OCI-LY3 (cell line): ENCODE measurements around the gene ZNF804A.

Source experiments
- H2AFZ ChIP-seq: fragments of 200-600, 300-600 bp; shearing (Covaris generic); 2 replicates; pipeline ENCODE4 v1.6.0; 2014; ENCODE audit warnings: antibody characterized with exemption, low read depth, low read length
- H3K27ac ChIP-seq: fragments of 200-600, 300-600 bp; sonication (generic); 2 replicates; pipeline ENCODE4 v1.5.1; 2014; ENCODE audit warnings: mild to moderate bottlenecking, low read length, moderate library complexity, mixed read lengths
- H3K27me3 ChIP-seq: fragments of 200-600, 300-600 bp; sonication (generic); 2 replicates; pipeline ENCODE4 v1.6.1; 2014; ENCODE audit warnings: low read depth, low read length, mixed read lengths
- H3K36me3 ChIP-seq: fragments of 200-600, 300-600 bp; sonication (generic); replicated peaks from 2 replicates; pipeline ENCODE3; 2014; ENCODE audit warnings: low read depth, low read length, mixed read lengths
- H3K4me1 ChIP-seq: fragments of 300-600, 200-600 bp; sonication (generic); 2 replicates; pipeline ENCODE4 v1.6.1; 2014; ENCODE audit warnings: low read length, mixed read lengths
- H3K4me2 ChIP-seq: fragments of 200-600, 300-600 bp; sonication (generic); 2 replicates; pipeline ENCODE4 v1.6.1; 2014; ENCODE audit warnings: low read length, mixed read lengths
- H3K4me3 ChIP-seq: fragments of 300-600, 200-600 bp; sonication (generic); 2 replicates; pipeline ENCODE4 v1.5.1; 2014; ENCODE audit warnings: antibody characterized with exemption, mild to moderate bottlenecking, low read length, moderate library complexity
- H3K79me2 ChIP-seq: fragments of 300-600, 200-600 bp; shearing (Covaris generic); 2 replicates; pipeline ENCODE4 v1.6.1; 2014; ENCODE audit warnings: mild to moderate bottlenecking, low read length, mixed read lengths
- H3K9ac ChIP-seq: fragments of 300-600, 200-600 bp; shearing (Covaris generic); 2 replicates; pipeline ENCODE4 v1.6.0; 2014; ENCODE audit warnings: mild to moderate bottlenecking, low read length, moderate library complexity
- H3K9me3 ChIP-seq: fragments of 200-600, 300-600 bp; shearing (Covaris generic); 2 replicates; pipeline ENCODE4 v1.6.1; 2014; ENCODE audit warnings: low read length, mixed read lengths; ENCODE audit not compliant: insufficient read depth
- H4K20me1 ChIP-seq: fragments of 200-600, 300-600 bp; sonication (generic); 2 replicates; pipeline ENCODE4 v1.6.1; 2016; ENCODE audit warnings: low read length, mixed read lengths; ENCODE audit not compliant: insufficient read depth
- CTCF ChIP-seq: fragments of 200-600, 300-600 bp; sonication (generic); IDR thresholded peaks from 2 replicates; pipeline ENCODE4 v1.5.1; 2014; ENCODE audit warnings: antibody characterized with exemption, low read length, low read depth
- EZH2phosphoT487 ChIP-seq: fragments of 200-600 bp; shearing (Covaris generic); IDR thresholded peaks from 2 replicates; pipeline ENCODE4 v1.6.1; 2018; ENCODE audit warnings: antibody characterized with exemption, mixed run types, low read depth

ZNF804A gene

DNA sequence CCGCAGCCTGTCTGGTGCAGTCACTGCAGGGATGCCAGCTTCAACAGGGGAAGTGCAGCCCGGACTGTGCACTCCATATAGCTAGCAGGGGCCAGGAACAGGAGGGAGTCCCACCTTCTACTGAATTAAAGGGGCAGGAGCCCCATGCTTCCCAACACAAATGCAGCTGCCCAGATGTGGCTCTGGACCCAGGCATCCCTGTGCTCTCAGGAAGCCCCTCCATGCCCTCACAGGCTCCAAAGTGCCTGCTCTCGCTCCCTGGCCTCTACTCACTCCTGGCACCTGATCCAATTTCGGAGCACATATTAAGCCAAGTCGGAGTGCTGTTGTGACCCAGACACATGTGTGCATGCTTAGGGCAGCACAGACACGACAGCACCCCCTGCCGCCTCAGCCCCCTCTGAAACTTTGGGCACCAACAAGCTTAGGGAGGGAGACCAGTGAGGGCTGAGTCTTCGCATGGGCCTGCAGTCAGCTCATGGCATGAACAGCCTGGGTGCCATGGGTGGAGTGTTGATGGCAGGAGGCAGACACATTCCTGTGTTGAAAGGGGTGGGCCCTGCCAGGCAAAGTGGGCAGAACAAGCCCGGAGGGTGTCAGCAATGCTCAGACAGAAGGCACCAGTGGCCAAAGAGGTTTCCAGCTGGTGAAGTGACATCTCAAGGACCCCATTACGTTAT is 83.5 kb downstream of the ZNF804A start:
- no peak overlapping the region for H3K27ac ChIP-seq
- H3K79me2 ChIP-seq = peaks cover 66% of the 10 kb centered on the region
- no peaks in the 10 kb centered on the region for H3K4me1 ChIP-seq
- no peak overlapping the region for H3K9ac ChIP-seq
- H3K4me2 ChIP-seq = no peak overlapping the region
- peaks cover 13% of the 10 kb centered on the region for H3K36me3 ChIP-seq
- TF ChIP-seq CTCF = no peak
- no peak overlapping the region for H2AFZ ChIP-seq
- H3K4me3 ChIP-seq = no peak overlapping the region
- H3K27me3 ChIP-seq = no peaks in the 10 kb centered on the region
- no peaks in the 10 kb centered on the region for H3K9me3 ChIP-seq
- peaks cover 35% of the 10 kb centered on the region for H4K20me1 ChIP-seq

DNA sequence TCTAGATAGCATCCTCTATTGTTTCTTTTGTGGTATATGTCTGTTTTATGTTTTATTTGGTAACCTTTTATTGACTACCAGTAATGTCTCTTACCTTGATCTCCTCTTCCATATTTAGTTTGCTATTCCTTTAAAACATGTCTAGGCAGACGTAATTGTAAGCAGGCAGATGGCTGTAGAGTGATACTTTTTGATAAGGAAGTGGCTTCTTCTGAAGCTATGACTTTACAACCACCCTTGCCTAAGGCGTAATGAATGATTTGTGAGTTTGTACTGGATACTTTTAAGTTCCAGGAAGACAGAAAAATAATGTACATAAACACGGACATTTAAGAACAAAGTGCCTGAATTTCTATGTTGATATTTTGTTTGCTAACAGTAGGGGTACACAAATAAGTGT is 85.6 kb downstream of the ZNF804A start:
- Histone ChIP-seq H3K79me2 (peaks cover 73% of the 10 kb centered on the region), H3K4me2 (no peak overlapping the region), H3K4me1 (no peaks in the 10 kb centered on the region), H2AFZ (no peak overlapping the region), H3K27ac (no peak overlapping the region), H3K4me3 (no peak overlapping the region), H3K27me3 (no peaks in the 10 kb centered on the region), H4K20me1 (peaks cover 35% of the 10 kb centered on the region), H3K9me3 (no peaks in the 10 kb centered on the region), H3K36me3 (peaks cover 12% of the 10 kb centered on the region), H3K9ac (no peak overlapping the region)
- TF ChIP-seq CTCF (no peak), EZH2phosphoT487 (no peak)

- Histone ChIP-seq H3K4me3 (no peak overlapping the region), H4K20me1 (peaks cover 36% of the 10 kb centered on the region), H3K4me2 (no peak overlapping the region), H3K9ac (no peak overlapping the region), H2AFZ (no peak overlapping the region), H3K27me3 (no peaks in the 10 kb centered on the region), H3K79me2 (peaks cover 76% of the 10 kb centered on the region), H3K9me3 (no peaks in the 10 kb centered on the region), H3K36me3 (no peaks in the 10 kb centered on the region), H3K27ac (no peak overlapping the region), H3K4me1 (no peaks in the 10 kb centered on the region)
- TF ChIP-seq CTCF (no peak), EZH2phosphoT487 (no peak)
Measured at GRCh38 chr2:184685999-184686841, 87.9 kb downstream of the ZNF804A start.

DNA sequence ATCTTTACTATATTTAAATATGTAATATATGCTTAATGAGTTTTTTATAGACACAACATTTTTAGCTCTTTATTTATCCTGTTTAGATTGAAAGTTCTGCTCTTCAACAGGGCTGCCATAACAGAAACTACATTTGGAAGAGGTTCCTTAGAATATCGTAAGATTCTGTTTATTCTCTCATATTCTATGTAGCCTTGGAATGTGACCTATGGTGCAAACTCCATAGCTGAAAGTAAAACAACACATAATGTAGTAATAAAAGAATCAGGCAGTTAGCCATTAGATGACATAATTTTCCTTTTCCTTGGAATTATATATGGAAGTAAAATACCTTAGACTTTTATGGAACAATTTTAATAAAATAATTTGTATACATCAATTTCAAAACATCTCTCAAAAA is 91.3 kb downstream of the ZNF804A start:
- Histone ChIP-seq H3K27me3 (no peaks in the 10 kb centered on the region), H3K36me3 (no peaks in the 10 kb centered on the region), H2AFZ (no peak overlapping the region), H3K79me2 (peaks cover 75% of the 10 kb centered on the region), H3K9me3 (no peaks in the 10 kb centered on the region), H3K4me1 (no peaks in the 10 kb centered on the region), H4K20me1 (peaks cover 34% of the 10 kb centered on the region), H3K4me2 (no peak overlapping the region), H3K9ac (no peak overlapping the region), H3K27ac (no peak overlapping the region), H3K4me3 (no peak overlapping the region)
- TF ChIP-seq CTCF = no peak
- TF ChIP-seq EZH2phosphoT487 = no peak
